PFSK-1 (cell line): ENCODE measurements around the gene EP400.

ENCODE experiments used
- POLR2AphosphoS5 ChIP-seq: IDR thresholded peaks from 2 replicates; pipeline ENCODE4 v1.6.1; 2012; ENCODE audit warnings: low read depth, mild to moderate bottlenecking, control low read depth, low read length, moderate library complexity
- SIN3A ChIP-seq: IDR thresholded peaks from 2 replicates; pipeline ENCODE4 v1.6.1; 2012; ENCODE audit warnings: mild to moderate bottlenecking, low read length, moderate library complexity, borderline replicate concordance; ENCODE audit not compliant: insufficient read depth

GRCh38 chr12:131907379-131908091 lies 42.2 kb upstream of the EP400 start:
- TF ChIP-seq POLR2AphosphoS5 (no peak), SIN3A (no peak)
